NCI-H1417 treated with DMSO at 0.1 percent for 48 hours (cell line): ENCODE measurements around the gene ZNF544.
"Not testable (repeated sequence)": the region's sequence is repeated elsewhere in the genome, so short reads cannot be mapped to it uniquely, and the experiment has no call there.

ENCODE experiments used
- DNase-seq: peaks from one replicate; lab custom pipeline; 2025; lab: John Stamatoyannopoulos, UW

The ZNF544 gene

GRCh38 chr19:58305065-58305931, 76.6 kb downstream of the ZNF544 start, which contains the start of gene ERVK3-1:
Gene ERVK3-1 (plus strand): TSS chr19:58305377. CDS start chr19:58312169, 6,792 bp downstream.
- peak; percentile 74 for DNase-seq

GRCh38 chr19:58305932-58306323, 77.2 kb downstream of the ZNF544 start:
- DNase-seq, result no peak

GRCh38 chr19:58307736-58308135, 79.0 kb downstream of the ZNF544 start:
- no peak for DNase-seq

- not testable (repeated sequence) for DNase-seq
These were observed 82.0 kb downstream of the ZNF544 start for GRCh38 chr19:58310685-58311084.

DNA sequence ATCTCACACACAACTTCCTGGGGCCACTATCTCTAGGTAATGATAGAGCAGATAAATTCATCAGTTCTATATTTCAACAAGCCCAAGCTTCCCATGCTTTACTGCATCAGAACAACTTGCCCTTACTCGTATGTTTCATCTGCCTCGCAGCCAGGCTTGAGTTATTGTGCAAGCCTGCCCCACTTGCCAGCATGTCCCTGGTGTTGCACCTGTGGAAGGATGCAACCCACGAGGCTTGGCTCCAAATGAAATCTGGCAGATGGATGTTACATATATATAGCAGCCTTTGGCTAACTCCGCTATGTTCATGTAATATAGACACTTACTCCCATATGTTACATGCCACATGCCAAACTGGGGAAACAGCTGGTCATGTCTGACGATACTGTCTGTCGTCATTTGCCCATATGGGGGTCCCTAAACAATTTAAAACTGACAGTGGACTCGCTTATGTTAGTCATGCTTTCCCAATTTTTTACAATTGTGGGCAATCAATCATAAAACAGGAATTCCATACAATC, 82.7 kb downstream of the ZNF544 start:
- no peak for DNase-seq
